Upper lobe of left lung (tissue), 4 donors: ENCODE results near the gene ADAMTS4.

ENCODE experiments used
- CTCF ChIP-seq, 6 experiments: fragments of 450-650 bp in 4 of 6; fragments of 200-600 bp in 2 of 6; sonication (generic) in 2 of 6; IDR thresholded peaks; one replicate each; pipeline ENCODE4 v1.5.1; 2016 to 2019; ENCODE audit warnings: antibody characterized with exemption in 6 of 6
- POLR2A ChIP-seq, 4 donors: fragments of 450-650 bp; IDR thresholded peaks; one replicate each; pipeline ENCODE4 v1.5.1; 2016 to 2017; ENCODE audit warnings: antibody characterized with exemption in 4 of 4, mild to moderate bottlenecking in 2 of 4
- POLR2AphosphoS5 ChIP-seq, 2 donors: sonication (generic); formaldehyde crosslinking; IDR thresholded peaks; one replicate each; pipeline ENCODE4 v1.5.1; 2017; ENCODE audit warnings: antibody characterized with exemption in 2 of 2

GRCh38 chr1:161190962-161191521 lies 7.8 kb downstream of the ADAMTS4 start:
- TF ChIP-seq CTCF (IDR thresholded peaks at IDR 0.05) (no peak), POLR2AphosphoS5 (IDR thresholded peaks at IDR 0.05) (no peak), POLR2A (IDR thresholded peaks at IDR 0.05) (no peak)
